ENCODE measurements around the gene TNNT1. TPM values are rescaled to one million over a fixed set of nuclear protein-coding genes. Genes with fewer than 3 reads are reported as not detected.
A peak's percentile ranks its signal among the peaks of the same experiment; 100 is the strongest.
"Not testable (repeated sequence)": the region's sequence is repeated elsewhere in the genome, so short reads cannot be mapped to it uniquely, and the experiment has no call there.

The TNNT1 gene
- total RNA-seq, 2 donors from 2014 or later: 0.49 to 1.3 TPM

GRCh38 chr19:55175117-55175867, 26.3 kb upstream of the TNNT1 start:
- Mint-ChIP-seq H3K4me3 (peak overlapping the region in 1 of 2 donors; percentile 48), H3K36me3 (ENCODE audit: insufficient read depth in 2 of 2) (peaks cover 0 to 3% of the 10 kb centered on the region in 2 donors), H3K9me3 (no peaks in the 10 kb centered on the region), H3K4me1 (ENCODE audit: low read depth) (peaks cover 31% of the 10 kb centered on the region), H3K27me3 (ENCODE audit: low read depth) (peaks cover 76% of the 10 kb centered on the region), H3K27ac (no peak overlapping the region)
- ATAC-seq (replicated peaks in 1 of 2) (no peak), DNase-seq (no peak)

DNA sequence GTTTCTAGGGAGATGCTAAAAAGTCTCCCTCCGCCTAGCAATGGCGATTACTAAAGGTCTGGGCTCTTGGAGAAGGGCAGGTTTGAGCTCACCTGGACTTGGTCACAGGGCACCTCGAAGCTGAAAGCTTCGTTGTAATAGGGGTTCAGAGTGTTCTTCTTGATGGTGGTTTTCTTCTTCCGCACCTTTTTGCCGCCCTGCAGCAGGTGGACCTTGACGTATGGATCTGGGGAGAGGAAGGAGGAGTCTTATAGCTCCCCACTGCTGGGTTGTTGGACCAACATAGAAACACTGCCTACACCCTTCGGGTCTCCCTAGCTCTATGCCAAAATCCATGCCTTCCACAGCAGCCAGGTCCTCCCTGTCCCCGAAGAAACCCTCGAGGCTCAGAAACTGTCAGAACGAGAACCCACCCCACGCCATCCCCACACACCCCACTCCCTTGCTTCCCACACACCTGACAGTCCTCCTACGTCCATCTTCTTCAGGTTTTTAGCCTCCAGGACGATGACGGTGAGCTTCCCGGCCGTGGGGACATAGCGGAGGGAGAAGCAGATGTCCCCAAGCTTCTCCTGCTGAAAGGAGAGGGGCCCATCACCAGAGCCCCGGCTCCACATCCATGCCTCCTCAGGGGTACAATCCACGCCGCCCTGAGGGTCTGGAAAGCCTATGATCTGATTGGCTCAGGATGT, 25.6 kb upstream of the TNNT1 start:
- Mint-ChIP-seq H3K4me1 (ENCODE audit: low read depth) (peaks cover 24% of the 10 kb centered on the region), H3K36me3 (ENCODE audit: insufficient read depth in 2 of 2) (peaks cover 0 to 3% of the 10 kb centered on the region in 2 donors), H3K9me3 (no peaks in the 10 kb centered on the region), H3K27me3 (ENCODE audit: low read depth) (peaks cover 74% of the 10 kb centered on the region), H3K27ac (no peak overlapping the region), H3K4me3 (peak overlapping the region; percentile 74 to 76)
- DNase-seq: no peak
- ATAC-seq (replicated peaks in 1 of 2): no peak

GRCh38 chr19:55173714-55174409, 24.9 kb upstream of the TNNT1 start:
- ATAC-seq (replicated peaks in 1 of 2): peak; percentile 75 to 76
- DNase-seq: peak; percentile 70 to 71
- Mint-ChIP-seq H3K9me3 (no peaks in the 10 kb centered on the region), H3K36me3 (ENCODE audit: insufficient read depth in 2 of 2) (peaks cover 0 to 3% of the 10 kb centered on the region in 2 donors), H3K27me3 (ENCODE audit: low read depth) (peaks cover 77% of the 10 kb centered on the region), H3K4me1 (ENCODE audit: low read depth) (peaks cover 17% of the 10 kb centered on the region), H3K27ac (no peak overlapping the region), H3K4me3 (peak overlapping the region; percentile 74 to 76)

GRCh38 chr19:55173186-55173713, 24.2 kb upstream of the TNNT1 start:
- ATAC-seq (replicated peaks in 1 of 2) (no peak), DNase-seq (no peak)
- Mint-ChIP-seq H3K4me1 (ENCODE audit: low read depth) (peaks cover 17% of the 10 kb centered on the region), H3K4me3 (peak overlapping the region; percentile 74 to 76), H3K36me3 (ENCODE audit: insufficient read depth in 2 of 2) (peaks cover 0 to 3% of the 10 kb centered on the region in 2 donors), H3K27ac (no peak overlapping the region), H3K27me3 (ENCODE audit: low read depth) (peaks cover 77% of the 10 kb centered on the region), H3K9me3 (no peaks in the 10 kb centered on the region)

DNA sequence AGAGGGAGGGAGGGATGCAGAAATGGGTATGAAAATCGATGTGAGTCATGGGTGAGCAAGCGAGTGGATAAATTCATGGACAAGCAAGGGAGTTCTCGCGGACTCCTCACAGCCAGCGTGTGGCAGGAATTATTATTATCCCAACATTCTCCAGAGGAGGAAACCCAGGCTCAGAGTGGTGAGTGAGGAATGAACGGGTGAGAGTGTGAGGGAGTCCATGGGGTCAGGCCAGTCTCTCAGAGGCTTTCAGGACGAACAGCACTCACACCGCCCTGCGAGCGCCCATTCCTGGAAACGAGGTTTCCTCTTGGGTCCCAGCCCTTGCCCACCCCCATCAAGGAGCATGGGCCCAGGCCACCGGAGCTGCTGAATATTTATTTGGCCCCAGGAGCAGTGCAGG, 23.7 kb upstream of the TNNT1 start:
- Mint-ChIP-seq H3K27me3 (ENCODE audit: low read depth) (peaks cover 72% of the 10 kb centered on the region), H3K4me3 (peak overlapping the region; percentile 74 to 76), H3K9me3 (no peaks in the 10 kb centered on the region), H3K4me1 (ENCODE audit: low read depth) (peaks cover 17% of the 10 kb centered on the region), H3K36me3 (ENCODE audit: insufficient read depth in 2 of 2) (peaks cover 0 to 3% of the 10 kb centered on the region in 2 donors), H3K27ac (no peak overlapping the region)
- DNase-seq (no peak), ATAC-seq (replicated peaks in 1 of 2) (no peak)

- H3K27me3 Mint-ChIP-seq (ENCODE audit: low read depth): peaks cover 70% of the 10 kb centered on the region
- H3K27ac Mint-ChIP-seq: peak overlapping the region; percentile 5
- H3K9me3 Mint-ChIP-seq; H3K36me3 Mint-ChIP-seq (ENCODE audit: insufficient read depth in 2 of 2); ATAC-seq (replicated peaks in 1 of 2); DNase-seq: not testable (repeated sequence)
- peak overlapping the region; percentile 74 to 76 for H3K4me3 Mint-ChIP-seq
- peaks cover 17% of the 10 kb centered on the region for H3K4me1 Mint-ChIP-seq (ENCODE audit: low read depth)
Measured at GRCh38 chr19:55172318-55172717, 23.3 kb upstream of the TNNT1 start.

GRCh38 chr19:55171440-55171839, 22.4 kb upstream of the TNNT1 start:
- Mint-ChIP-seq H3K4me1 (ENCODE audit: low read depth) (peaks cover 26% of the 10 kb centered on the region), H3K27me3 (ENCODE audit: low read depth) (peaks cover 70% of the 10 kb centered on the region)

GRCh38 chr19:55169136-55169535, 20.1 kb upstream of the TNNT1 start:
- ATAC-seq (replicated peaks in 1 of 2) (no peak), DNase-seq (no peak)
- Mint-ChIP-seq H3K9me3 (no peaks in the 10 kb centered on the region), H3K4me3 (no peak overlapping the region), H3K27me3 (ENCODE audit: low read depth) (peaks cover 70% of the 10 kb centered on the region), H3K36me3 (ENCODE audit: insufficient read depth in 2 of 2) (peaks cover 0 to 3% of the 10 kb centered on the region in 2 donors), H3K27ac (no peak overlapping the region), H3K4me1 (ENCODE audit: low read depth) (peaks cover 24% of the 10 kb centered on the region)

More at GRCh38 chr19:55171440-55171839, 22.4 kb upstream of the TNNT1 start:
- H3K9me3 Mint-ChIP-seq: no peaks in the 10 kb centered on the region
- no peak for ATAC-seq (replicated peaks in 1 of 2)
- H3K36me3 Mint-ChIP-seq (ENCODE audit: insufficient read depth in 2 of 2): peaks cover 3% of the 10 kb centered on the region in 2 donors
- no peak for DNase-seq
- H3K4me3 Mint-ChIP-seq: peak overlapping the region in 1 of 2 donors; percentile 21
- H3K27ac Mint-ChIP-seq: no peak overlapping the region

DNA sequence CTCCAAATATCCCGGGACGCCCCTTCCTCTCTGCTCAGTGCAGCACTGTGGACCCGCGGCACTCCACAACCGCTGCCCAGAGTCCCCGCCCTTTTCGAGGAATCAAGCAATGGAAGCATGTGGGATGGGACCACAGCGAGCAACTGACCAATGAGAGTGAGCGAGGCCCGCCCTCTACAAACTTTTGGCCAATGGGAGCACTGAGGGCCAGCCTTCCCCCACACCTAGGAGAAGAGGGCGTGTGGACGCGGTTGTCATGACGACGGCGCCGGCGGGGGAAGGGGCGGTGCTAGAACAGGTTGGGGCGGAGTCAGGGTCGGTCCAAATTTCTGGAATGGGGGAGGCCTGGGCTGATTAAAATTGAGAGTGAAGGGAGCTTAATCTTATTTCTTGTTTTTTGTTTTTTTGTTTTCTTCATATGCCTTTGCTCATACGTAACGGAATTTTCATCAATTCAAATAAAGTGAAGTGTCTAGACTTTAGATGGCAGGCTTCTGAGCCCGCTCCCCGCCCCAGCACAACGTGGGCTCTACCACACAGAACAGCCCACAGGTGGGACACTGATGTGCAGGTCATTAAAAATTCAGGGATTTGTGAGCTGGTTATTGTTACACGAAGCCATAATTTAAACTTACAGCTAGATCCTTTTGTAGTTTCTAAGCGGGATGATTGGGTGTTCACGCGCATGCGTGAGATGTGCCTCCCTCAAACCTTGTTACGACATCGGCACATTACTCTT, 17.7 kb upstream of the TNNT1 start, which contains the start of gene DNAAF3:
DNAAF3 (minus strand) TSS at position 84 of the 739 bp plus-strand sequence. CDS start 200 bp downstream, outside the sequence.
- Mint-ChIP-seq H3K27me3 (ENCODE audit: low read depth) (peaks cover 54% of the 10 kb centered on the region), H3K9me3 (no peaks in the 10 kb centered on the region), H3K4me3 (peak within 1 kb of the TSS; percentile 83 to 87), H3K4me1 (ENCODE audit: low read depth) (peaks cover 13% of the 10 kb centered on the region), H3K27ac (peak within 1 kb of the TSS; percentile 5), H3K36me3 (ENCODE audit: insufficient read depth in 2 of 2) (peaks cover 0 to 3% of the 10 kb centered on the region in 2 donors)
- DNase-seq (peak; percentile 89 to 93), ATAC-seq (replicated peaks in 1 of 2) (peak; percentile 93 to 95)

GRCh38 chr19:55165952-55166529, 17.0 kb upstream of the TNNT1 start:
- H3K4me1 Mint-ChIP-seq (ENCODE audit: low read depth): peaks cover 13% of the 10 kb centered on the region
- H3K27ac Mint-ChIP-seq: no peak overlapping the region
- peaks cover 0 to 3% of the 10 kb centered on the region in 2 donors for H3K36me3 Mint-ChIP-seq (ENCODE audit: insufficient read depth in 2 of 2)
- H3K9me3 Mint-ChIP-seq: no peaks in the 10 kb centered on the region
- peaks cover 48% of the 10 kb centered on the region for H3K27me3 Mint-ChIP-seq (ENCODE audit: low read depth)
- ATAC-seq (replicated peaks in 1 of 2): peak; percentile 69 to 79
- peak; percentile 66 to 79 for DNase-seq
- H3K4me3 Mint-ChIP-seq: peak overlapping the region; percentile 83 to 87

DNA sequence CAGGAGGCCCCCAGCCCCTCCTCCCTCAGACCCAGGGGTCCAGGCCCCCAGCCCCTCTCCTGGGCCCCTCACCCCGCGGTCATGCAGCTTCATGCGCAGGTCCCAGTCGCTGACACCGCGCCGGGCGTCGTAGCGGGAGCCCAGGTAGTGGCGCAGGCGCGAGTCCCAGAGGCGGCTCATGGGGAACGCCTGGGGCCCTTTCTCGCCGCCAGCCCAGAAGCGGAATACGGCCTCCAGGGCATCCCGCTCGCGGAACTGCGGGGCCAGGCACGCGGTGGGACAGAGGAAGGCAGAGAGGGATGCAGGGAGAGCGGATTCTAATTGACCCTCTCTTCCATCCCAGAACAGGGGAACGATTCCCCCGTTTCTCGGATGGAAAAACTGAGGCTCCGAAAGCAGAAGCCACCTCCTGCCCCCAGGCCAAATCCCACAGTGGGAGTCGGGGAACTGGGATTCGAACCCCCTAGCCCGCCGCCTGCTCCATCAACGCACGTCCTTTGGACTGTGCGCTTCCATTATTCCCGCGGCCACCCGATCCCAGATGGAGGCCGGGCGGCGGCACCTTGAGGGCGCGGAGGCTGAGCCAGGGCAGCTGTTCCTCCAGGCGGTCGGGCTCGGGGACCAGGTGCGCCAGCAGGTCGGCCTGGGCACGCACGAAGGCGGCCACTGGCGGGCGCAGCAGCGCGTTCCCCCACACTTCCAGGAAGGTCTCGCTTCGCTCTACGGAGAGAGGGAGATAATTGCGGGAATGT, 12.7 kb upstream of the TNNT1 start:
- no peak overlapping the region for H3K27ac Mint-ChIP-seq
- no peak overlapping the region for H3K4me3 Mint-ChIP-seq
- H3K4me1 Mint-ChIP-seq (ENCODE audit: low read depth): peaks cover 14% of the 10 kb centered on the region
- DNase-seq (no peak), ATAC-seq (replicated peaks in 1 of 2) (no peak)
- H3K27me3 Mint-ChIP-seq (ENCODE audit: low read depth): peaks cover 49% of the 10 kb centered on the region
- H3K36me3 Mint-ChIP-seq (ENCODE audit: insufficient read depth in 2 of 2): peaks cover 0 to 2% of the 10 kb centered on the region in 2 donors
- H3K9me3 Mint-ChIP-seq: no peaks in the 10 kb centered on the region
